Right lobe of liver (tissue), 4 donors: ENCODE results near the gene HTR5A.

Experiments used
- CTCF ChIP-seq, 4 donors: fragments of 200-600 bp in 3 of 4; fragments of 450-650 bp in 1 of 4; IDR thresholded peaks; one replicate each; pipeline versions ENCODE4 v1.5.1 to v1.8.0; 2016 to 2022; ENCODE audit warnings: antibody characterized with exemption in 4 of 4, mild to moderate bottlenecking in 2 of 4
- POLR2A ChIP-seq: fragments of 450-650 bp; IDR thresholded peaks from one replicate; pipeline ENCODE4 v1.6.1; 2017; ENCODE audit warnings: antibody characterized with exemption, mild to moderate bottlenecking
- donor health status: DM: no; HTN: no; CAD: no.
- donor health status: DM: no; HTN: no; CAD: no.
- donor health status: DM: no; HTN: yes; CAD: no.

GRCh38 chr7:155071121-155071651 lies 1.1 kb downstream of the HTR5A start:
- no peak for TF ChIP-seq POLR2A
- TF ChIP-seq CTCF (IDR thresholded peaks at IDR 0.05) = no peak
